Testis (tissue), 3 donors: ENCODE data around the gene HEXD. TPM values are rescaled to one million over a fixed set of nuclear protein-coding genes. Genes with fewer than 3 reads are reported as not detected.

Experiments used
- polyA plus RNA-seq: library from polyadenylated mRNA; stranded (reverse); fragments of 350-450 nt; fragmentation: Illumina TruSeq; extraction: RNeasy Lipid Tissue Mini Kit (QIAGEN cat#74804); gene quantifications from one replicate; pipeline ENCODE4 v1.2.3, GENCODE V29; 2014; ENCODE audit warnings: low read depth, low replicate concordance; ENCODE audit not compliant: insufficient read depth
- small RNA-seq, 2 donors: library from RNA; depleted of rRNA; stranded (forward); fragments of <200 nt; gene quantifications; one replicate each; pipeline ENCODE3, GENCODE V24; 2016
- total RNA-seq, 2 donors: library from RNA; depleted of rRNA; stranded (reverse); fragments of >200 nt; gene quantifications; one replicate each; pipeline ENCODE4 v1.2.3, GENCODE V29; 2016

The HEXD gene
- total and polyA plus RNA-seq, 3 donors from 2014 or later = 24.4 to 95.3 (median 90.9) TPM

Small RNA genes within 50 kb of the gene (small RNA-seq; reads per million reads assigned to genes)
- gene RF00019 = 0 reads per million in 2 donors

Other genes with a start within 250 kb of the HEXD start
- 100 to 1,000 TPM in 1 of 2 donors, 10 to 100 TPM in 1; 71.8 to 111 TPM for gene CCDC57, start 205.5 kb upstream of the HEXD start, total RNA-seq
- gene CCDC57, start 205.5 kb upstream of the HEXD start, polyA plus RNA-seq = 61.3 TPM
- gene SLC16A3, start 189.3 kb upstream of the HEXD start, total RNA-seq = 10 to 100 TPM; 67.7 to 71.4 TPM
- 70.6 TPM for gene SLC16A3, start 189.3 kb upstream of the HEXD start, polyA plus RNA-seq
- gene CSNK1D, start 144.6 kb upstream of the HEXD start, total RNA-seq = 100 to 1,000 TPM; 137 to 179 TPM
- gene CSNK1D, start 144.6 kb upstream of the HEXD start, polyA plus RNA-seq = 178 TPM
- 1 to 10 TPM in 1 of 2 donors, under 1 TPM in 1; 0.55 to 2.3 TPM for gene CD7, start 100.7 kb upstream of the HEXD start, total RNA-seq
- 3.0 TPM for gene CD7, start 100.7 kb upstream of the HEXD start, polyA plus RNA-seq
- 1 to 10 TPM in 1 of 2 donors, under 1 TPM in 1; 0.55 to 5.9 TPM for gene SECTM1, start 84.6 kb upstream of the HEXD start, total RNA-seq
- gene SECTM1, start 84.6 kb upstream of the HEXD start, polyA plus RNA-seq = 9.3 TPM
- 10 to 100 TPM; 21.9 to 37.8 TPM for gene TEX19, start 59.1 kb upstream of the HEXD start, total RNA-seq
- gene TEX19, start 59.1 kb upstream of the HEXD start, polyA plus RNA-seq = 31.2 TPM
- 10 to 100 TPM in 1 of 2 donors, 1 to 10 TPM in 1; 3.8 to 28.1 TPM for gene UTS2R, start 46.6 kb upstream of the HEXD start, total RNA-seq
- 0.32 TPM for gene UTS2R, start 46.6 kb upstream of the HEXD start, polyA plus RNA-seq
- 10 to 100 TPM; 28.9 to 37.4 TPM for gene OGFOD3, start 239 bp downstream of the HEXD start, total RNA-seq
- 19.6 TPM for gene OGFOD3, start 239 bp downstream of the HEXD start, polyA plus RNA-seq
- 10 to 100 TPM; 61.1 to 88.2 TPM for gene CYBC1, start 32.4 kb downstream of the HEXD start, total RNA-seq
- 46.3 TPM for gene CYBC1, start 32.4 kb downstream of the HEXD start, polyA plus RNA-seq
- gene NARF, start 40.4 kb downstream of the HEXD start, total RNA-seq = 100 to 1,000 TPM; 115 to 130 TPM
- 161 TPM for gene NARF, start 40.4 kb downstream of the HEXD start, polyA plus RNA-seq
- 10 to 100 TPM; 94.3 to 95.1 TPM for gene FOXK2, start 101.4 kb downstream of the HEXD start, total RNA-seq
- gene FOXK2, start 101.4 kb downstream of the HEXD start, polyA plus RNA-seq = 85.8 TPM
- 100 to 1,000 TPM; 163 to 165 TPM for gene WDR45B, start 230.1 kb downstream of the HEXD start, total RNA-seq
- 142 TPM for gene WDR45B, start 230.1 kb downstream of the HEXD start, polyA plus RNA-seq